HFF-Myc (cell line): ENCODE data around the gene DCBLD2.

Experiments
- DNase-seq: peaks from one replicate; pipeline ENCODE4 v3.0.0-alpha.2; 2011; ENCODE audit warnings: low read depth; ENCODE audit errors: extremely low read depth
- H3K4me3 ChIP-seq: replicated peaks from 2 replicates; pipeline ENCODE4 v1.5.1; 2011; ENCODE audit warnings: low read depth, mild to moderate bottlenecking, control low read depth, low read length
- CTCF ChIP-seq: IDR thresholded peaks from 2 replicates; pipeline ENCODE4 v1.5.1; 2012; ENCODE audit warnings: mild to moderate bottlenecking, low read depth, low read length, control low read depth; ENCODE audit errors: missing control alignments

Gene DCBLD2

GRCh38 chr3:98775459-98776139 lies 125.9 kb downstream of the DCBLD2 start:
- TF ChIP-seq CTCF = no peak
- H3K4me3 ChIP-seq = no peak overlapping the region
- DNase-seq = no peak

GRCh38 chr3:98772022-98772421 lies 129.5 kb downstream of the DCBLD2 start:
- no peak overlapping the region for H3K4me3 ChIP-seq
- TF ChIP-seq CTCF = no peak
- no peak for DNase-seq

- no peak overlapping the region for H3K4me3 ChIP-seq
- no peak for DNase-seq
- TF ChIP-seq CTCF = no peak
Observed at GRCh38 chr3:98770261-98771039, 131.0 kb downstream of the DCBLD2 start.

GRCh38 chr3:98769448-98769847 lies 132.0 kb downstream of the DCBLD2 start:
- no peak overlapping the region for H3K4me3 ChIP-seq

GRCh38 chr3:98768961-98769360 lies 132.5 kb downstream of the DCBLD2 start:
- H3K4me3 ChIP-seq = no peak overlapping the region
- no peak for TF ChIP-seq CTCF
- no peak for DNase-seq

More at GRCh38 chr3:98769448-98769847, 132.0 kb downstream of the DCBLD2 start:
- DNase-seq = no peak
- TF ChIP-seq CTCF = no peak

- no peak for DNase-seq
- H3K4me3 ChIP-seq = no peak overlapping the region
- no peak for TF ChIP-seq CTCF
Observed at GRCh38 chr3:98766924-98767323, 134.6 kb downstream of the DCBLD2 start.

GRCh38 chr3:98765721-98766120 lies 135.8 kb downstream of the DCBLD2 start:
- TF ChIP-seq CTCF = no peak
- no peak overlapping the region for H3K4me3 ChIP-seq
- no peak for DNase-seq
